B cell (primary cell): Measurements from ENCODE around the gene MAPK8. TPM values are rescaled to one million over a fixed set of nuclear protein-coding genes. Genes with fewer than 3 reads are reported as not detected.

Source experiments
- ATAC-seq: fragments of 200-7000 bp; cut with Tn5 transposase; one replicate; pipeline ENCODE4 v1.10.0; 2021; ENCODE audit warnings: low read depth, mild to moderate bottlenecking, moderate number of reproducible peaks, moderate library complexity
- CTCF ChIA-PET: fragments of 350-600 bp; sonication (Branson Sonifier 250); formaldehyde crosslinking; loops from one replicate; lab custom pipeline; 2021; ENCODE audit warnings: antibody characterized with exemption, inconsistent platforms; lab: Charles Lee
- POLR2A ChIA-PET: fragments of 350-600 bp; sonication (Branson Sonifier 250); formaldehyde crosslinking; loops from one replicate; lab custom pipeline; 2021; ENCODE audit warnings: antibody characterized with exemption; lab: Charles Lee
- DNase-seq: peaks from one replicate; pipeline ENCODE4 v3.0.0; 2013
- H2AFZ ChIP-seq: 2 replicates; pipeline ENCODE4 v1.6.1; 2012; ENCODE audit warnings: mild to moderate bottlenecking, low read depth, low read length; ENCODE audit not compliant: insufficient read depth, poor library complexity, severe bottlenecking
- H3K27ac ChIP-seq, 2 donors: 1 replicate in 1 of 2; 2 replicates in 1 of 2; pipeline ENCODE4 v1.5.1; 2012 to 2013; ENCODE audit warnings: low read length in 2 of 2, mild to moderate bottlenecking in 2 of 2, moderate library complexity in 1 of 2
- H3K27me3 ChIP-seq, 4 experiments: fragments of 200-600 bp in 1 of 4; sonication (generic) in 1 of 4; replicated peaks in 1 of 4; 1 replicate in 2 of 4; 2 replicates in 2 of 4; pipeline versions ENCODE4 v1.6.1 to v1.7.0; 2013 to 2016; ENCODE audit warnings: low read length in 3 of 4, mild to moderate bottlenecking in 2 of 4, mixed read lengths in 1 of 4, moderate library complexity in 1 of 4; ENCODE audit not compliant: insufficient read depth in 4 of 4, control insufficient read depth in 3 of 4; ENCODE audit errors: control extremely low read depth in 1 of 4
- H3K36me3 ChIP-seq, 2 experiments: replicated peaks in 1 of 2; 1 replicate in 1 of 2; 2 replicates in 1 of 2; pipeline versions ENCODE4 v1.6.1 to v1.7.1; 2013; ENCODE audit warnings: low read length in 1 of 2; ENCODE audit not compliant: insufficient read depth in 2 of 2, control insufficient read depth in 1 of 2; ENCODE audit errors: control extremely low read depth in 1 of 2, extremely low read depth in 1 of 2
- H3K4me1 ChIP-seq, 2 donors: fragments of 200-600 bp in 1 of 2; sonication (generic) in 1 of 2; 1 replicate in 1 of 2; 2 replicates in 1 of 2; pipeline versions ENCODE4 v1.5.1 to v1.6.1; 2013 to 2017; ENCODE audit warnings: low read length in 2 of 2; ENCODE audit not compliant: control insufficient read depth in 2 of 2, insufficient read depth in 2 of 2
- H3K4me2 ChIP-seq: replicated peaks from 2 replicates; pipeline ENCODE3; 2012; ENCODE audit warnings: mild to moderate bottlenecking, low read depth, low read length; ENCODE audit not compliant: poor library complexity, severe bottlenecking
- H3K4me3 ChIP-seq, 5 experiments: fragments of 200-600 bp in 1 of 5; sonication (generic) in 1 of 5; 1 replicate in 3 of 5; 2 replicates in 2 of 5; pipeline versions ENCODE4 v1.5.1 to v1.7.0; 2011 to 2016; ENCODE audit warnings: low read length in 4 of 5, mild to moderate bottlenecking in 4 of 5, low read depth in 2 of 5, control low read depth in 1 of 5, moderate library complexity in 1 of 5; ENCODE audit not compliant: insufficient read depth in 1 of 5; ENCODE audit errors: control extremely low read depth in 1 of 5, extremely low read depth in 1 of 5
- H3K79me2 ChIP-seq: fragments of 200-600 bp; sonication (generic); one replicate; pipeline ENCODE4 v1.6.0; 2016; ENCODE audit warnings: low read length; ENCODE audit not compliant: control insufficient read depth, insufficient read depth
- H3K9ac ChIP-seq: fragments of 200-600 bp; sonication (generic); 2 replicates; pipeline ENCODE4 v1.6.1; 2017; ENCODE audit warnings: mild to moderate bottlenecking, low read length, moderate library complexity
- H3K9me3 ChIP-seq, 3 donors: one replicate each; pipeline versions ENCODE4 v1.6.1 to v1.7.1; 2013; ENCODE audit warnings: low read length in 2 of 3; ENCODE audit not compliant: control insufficient read depth in 2 of 3, insufficient read depth in 1 of 3; ENCODE audit errors: control extremely low read depth in 1 of 3
- H4K20me1 ChIP-seq: 2 replicates; pipeline ENCODE4 v1.6.0; 2012; ENCODE audit warnings: mild to moderate bottlenecking, low read length; ENCODE audit not compliant: insufficient read depth, control insufficient read depth, poor library complexity, severe bottlenecking
- H3K27ac Mint-ChIP-seq: one replicate; pipeline ENCODE4 v1.8.0; 2021; ENCODE audit warnings: mixed read lengths
- H3K27me3 Mint-ChIP-seq: one replicate; pipeline ENCODE4 v1.8.0; 2021; ENCODE audit warnings: mixed read lengths
- H3K4me1 Mint-ChIP-seq: one replicate; pipeline ENCODE4 v1.8.0; 2021; ENCODE audit warnings: mixed read lengths
- H3K4me3 Mint-ChIP-seq: one replicate; pipeline ENCODE4 v1.8.0; 2021; ENCODE audit warnings: mixed read lengths
- H3K9me3 Mint-ChIP-seq: one replicate; pipeline ENCODE4 v1.8.0; 2022; ENCODE audit warnings: mixed read lengths; ENCODE audit not compliant: insufficient read depth
- CTCF ChIP-seq: fragments of 200-600 bp; IDR thresholded peaks from one replicate; pipeline ENCODE4 v1.8.0; 2022; ENCODE audit warnings: antibody characterized with exemption, mild to moderate bottlenecking
- EZH2 ChIP-seq: IDR thresholded peaks from 2 replicates; pipeline ENCODE4 v1.6.1; 2012; ENCODE audit warnings: borderline replicate concordance, low read depth, mild to moderate bottlenecking, moderate library complexity, low read length; ENCODE audit not compliant: insufficient read depth, poor library complexity, severe bottlenecking
- WGBS: methylation state at CpG from one replicate; pipeline ENCODE4 v1.1.5; 2013; ENCODE audit warnings: missing lambda C conversion rate; ENCODE audit not compliant: insufficient coverage; 5-methylcytosine and 5-hydroxymethylcytosine counted together
- intact Hi-C: fragments of 100-400 bp; cut with micrococcal nuclease; formaldehyde crosslinking; loops from one replicate; pipeline ENCODE4 v1.10.0; 2022
- polyA plus RNA-seq: library from polyadenylated mRNA; depleted of rRNA; stranded (reverse); fragments of >200 nt; gene quantifications from 2 replicates; pipeline ENCODE4 v1.2.3, GENCODE V29; 2012
- total RNA-seq, 2 donors: library from RNA; stranded (reverse); fragments of 120-200 nt in 1 of 2; gene quantifications; 1 replicate in 1 of 2; 2 replicates in 1 of 2; pipeline versions ENCODE4 v1.2.3 to v1.2.4, GENCODE V29; 2013 to 2022

Gene MAPK8
- total and polyA plus RNA-seq, 2 donors (not counting 1 experiment from before 2014, with no cell fraction given): 13.7 to 40.0 TPM

GRCh38 chr10:48391994-48392393 lies 85.5 kb downstream of the MAPK8 start:
- no peak overlapping the region for H3K9ac ChIP-seq
- Mint-ChIP-seq H3K4me3 (no peak overlapping the region), H3K9me3 (no peaks in the 10 kb centered on the region), H3K4me1 (peaks cover 16% of the 10 kb centered on the region), H3K27ac (no peak overlapping the region), H3K27me3 (no peaks in the 10 kb centered on the region)
- H3K79me2 ChIP-seq: peaks cover 4% of the 10 kb centered on the region
- H3K27ac ChIP-seq: no peak overlapping the region
- WGBS: no CpG with 5 or more reads among the region's 3 CpGs
- H3K36me3 ChIP-seq: no peaks in the 10 kb centered on the region
- H3K9me3 ChIP-seq: no peaks in the 10 kb centered on the region
- no peak for DNase-seq
- no peak overlapping the region for H2AFZ ChIP-seq
- ChIA-PET POLR2A (no interaction called here), CTCF (no interaction called here)
- no peaks in the 10 kb centered on the region for H3K27me3 ChIP-seq
- ATAC-seq: no peak
- peaks cover 9% of the 10 kb centered on the region for H4K20me1 ChIP-seq
- intact Hi-C loops: no loop called here
- no peak overlapping the region for H3K4me2 ChIP-seq
- H3K4me1 ChIP-seq: no peaks in the 10 kb centered on the region
- H3K4me3 ChIP-seq: no peak overlapping the region
- TF ChIP-seq EZH2: no peak
- TF ChIP-seq CTCF: no peak

DNA sequence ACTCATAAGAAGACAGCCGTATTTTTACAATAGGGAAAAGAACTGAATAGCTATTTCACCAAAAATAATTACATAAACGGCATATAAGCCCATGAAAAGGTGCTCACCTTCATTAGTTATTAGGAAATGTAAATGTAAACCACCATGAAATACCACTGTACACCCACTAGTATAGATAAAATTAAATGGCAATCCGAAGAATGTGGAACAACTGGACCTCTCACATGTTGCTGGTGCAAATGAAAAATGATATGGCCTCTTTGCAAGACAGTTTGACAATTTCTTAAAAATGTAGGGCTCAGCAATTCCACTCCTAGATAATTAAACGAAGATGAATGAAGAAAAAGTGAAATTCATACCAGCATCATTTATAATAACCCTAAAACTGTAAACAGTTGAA lies 91.8 kb downstream of the MAPK8 start:
- no CpG with 5 or more reads among the region's 4 CpGs for WGBS
- no peak for ATAC-seq
- no peak overlapping the region for H3K27ac ChIP-seq
- H3K27me3 Mint-ChIP-seq: no peaks in the 10 kb centered on the region
- no peaks in the 10 kb centered on the region for H3K27me3 ChIP-seq
- H3K9me3 ChIP-seq: no peaks in the 10 kb centered on the region
- intact Hi-C loops: no loop called here
- H3K79me2 ChIP-seq: no peaks in the 10 kb centered on the region
- H3K9ac ChIP-seq: no peak overlapping the region
- H3K36me3 ChIP-seq: no peaks in the 10 kb centered on the region
- H3K9me3 Mint-ChIP-seq: no peaks in the 10 kb centered on the region
- ChIA-PET CTCF (no interaction called here), POLR2A (no interaction called here)
- no peak overlapping the region for H3K4me3 ChIP-seq
- H3K27ac Mint-ChIP-seq: no peak overlapping the region
- TF ChIP-seq EZH2: no peak
- TF ChIP-seq CTCF: no peak
- peaks cover 8% of the 10 kb centered on the region for H4K20me1 ChIP-seq
- H3K4me1 ChIP-seq: no peaks in the 10 kb centered on the region
- H3K4me1 Mint-ChIP-seq: peaks cover 5% of the 10 kb centered on the region
- DNase-seq: no peak
- H3K4me2 ChIP-seq: no peak overlapping the region
- no peak overlapping the region for H2AFZ ChIP-seq
- H3K4me3 Mint-ChIP-seq: no peak overlapping the region
